Tibial nerve (tissue), 4 donors: ENCODE measurements around the gene ERI2. TPM values are rescaled to one million over a fixed set of nuclear protein-coding genes. Genes with fewer than 3 reads are reported as not detected.

Source experiments
- DNase-seq, 2 donors: peaks; one replicate each; pipeline ENCODE4 v3.0.0-alpha.2; 2019; ENCODE audit warnings: low spot score in 2 of 2
- H3K27ac ChIP-seq, 4 donors: fragments of 200-600 bp; sonication (generic) in 3 of 4; one replicate each; pipeline ENCODE4 v1.5.1; 2017 to 2019; ENCODE audit warnings: mild to moderate bottlenecking in 1 of 4
- H3K27me3 ChIP-seq, 2 donors: fragments of 200-600 bp; sonication (generic) in 1 of 2; one replicate each; pipeline versions ENCODE4 v1.5.1 to v1.6.0; 2017 to 2019
- H3K36me3 ChIP-seq, 3 donors: fragments of 200-600 bp; sonication (generic); one replicate each; pipeline ENCODE4 v1.5.1; 2018 to 2019
- H3K4me1 ChIP-seq, 4 donors: fragments of 200-600 bp; sonication (generic) in 3 of 4; one replicate each; pipeline ENCODE4 v1.5.1; 2017 to 2019
- H3K4me3 ChIP-seq, 4 donors: fragments of 200-600 bp; sonication (generic) in 3 of 4; one replicate each; pipeline ENCODE4 v1.5.1; 2017 to 2019; ENCODE audit warnings: mild to moderate bottlenecking in 1 of 4, moderate library complexity in 1 of 4
- H3K9me3 ChIP-seq, 4 donors: fragments of 200-600 bp; sonication (generic) in 3 of 4; one replicate each; pipeline ENCODE4 v1.5.1; 2017 to 2019
- CTCF ChIP-seq, 5 experiments: fragments of 200-600 bp in 3 of 5; fragments of 450-650 bp in 2 of 5; sonication (generic) in 3 of 5; IDR thresholded peaks; one replicate each; pipeline ENCODE4 v1.5.1; 2016 to 2019; ENCODE audit warnings: antibody characterized with exemption in 5 of 5, mild to moderate bottlenecking in 3 of 5, moderate library complexity in 2 of 5
- EP300 ChIP-seq, 2 donors: sonication (generic); formaldehyde crosslinking; IDR thresholded peaks; one replicate each; pipeline ENCODE4 v1.6.1; 2017; ENCODE audit warnings: antibody characterized with exemption in 2 of 2, mild to moderate bottlenecking in 1 of 2
- POLR2A ChIP-seq, 2 donors: fragments of 450-650 bp; IDR thresholded peaks; one replicate each; pipeline ENCODE4 v1.6.1; 2017; ENCODE audit warnings: antibody characterized with exemption in 2 of 2, mild to moderate bottlenecking in 2 of 2, moderate library complexity in 2 of 2
- WGBS, 2 donors: methylation state at CpG; one replicate each; pipeline ENCODE4 v1.1.5; 2018; 5-methylcytosine and 5-hydroxymethylcytosine counted together
- total RNA-seq, 4 donors: library from RNA; depleted of rRNA; stranded (reverse); fragments of >200 nt; gene quantifications; one replicate each; pipeline ENCODE4 v1.1.0, GENCODE V29; 2016

ERI2 gene
- total RNA-seq, 4 donors from 2014 or later, result 7.8 to 29.7 (median 19.0) TPM

DNA sequence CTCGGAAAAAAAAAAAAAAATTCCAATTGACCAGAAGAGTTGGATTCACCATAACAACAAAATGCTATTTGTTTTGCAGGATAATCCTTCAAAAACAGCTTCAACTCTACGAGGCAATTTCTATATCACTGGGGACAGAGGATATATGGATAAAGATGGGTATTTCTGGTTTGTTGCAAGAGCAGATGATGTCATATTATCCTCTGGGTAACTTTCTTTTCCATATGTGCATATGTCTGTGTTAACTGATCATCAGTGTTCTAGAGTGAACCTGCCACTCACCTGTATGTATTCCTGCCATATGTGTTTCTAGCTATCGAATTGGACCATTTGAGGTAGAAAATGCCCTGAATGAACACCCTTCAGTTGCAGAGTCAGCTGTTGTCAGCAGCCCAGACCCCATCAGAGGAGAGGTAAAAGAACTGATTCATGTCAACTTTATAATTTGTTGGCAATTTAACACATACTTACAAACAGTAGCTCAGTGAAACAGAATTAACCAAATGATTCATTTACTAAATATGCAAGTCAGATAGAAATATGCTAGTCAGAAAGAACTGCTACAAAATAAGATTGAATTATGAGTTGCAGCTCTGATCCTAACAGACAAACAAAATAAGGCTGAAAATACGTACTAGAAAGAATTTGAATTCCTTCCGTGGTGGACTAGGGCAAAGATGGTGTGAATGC, 14.2 kb downstream of the ERI2 start:
- WGBS, 2 donors, result 58 to 69% methylated on average over 5 of the region's 5 CpGs
- H3K36me3 ChIP-seq, result peaks cover 0 to 14% (median 0%) of the 10 kb centered on the region in 3 donors
- no peak overlapping the region for H3K4me3 ChIP-seq

GRCh38 chr16:20789130-20789529, 17.1 kb downstream of the ERI2 start:
- Histone ChIP-seq H3K9me3 (no peaks in the 10 kb centered on the region), H3K4me1 (no peaks in the 10 kb centered on the region), H3K36me3 (no peaks in the 10 kb centered on the region), H3K27me3 (no peaks in the 10 kb centered on the region), H3K4me3 (no peak overlapping the region), H3K27ac (no peak overlapping the region)
- DNase-seq, result no peak
- TF ChIP-seq EP300 (IDR thresholded peaks at IDR 0.05), result no peak
- TF ChIP-seq CTCF (IDR thresholded peaks at IDR 0.05), result no peak
- no peak for TF ChIP-seq POLR2A (IDR thresholded peaks at IDR 0.05)

More for the DNA sequence above, 14.2 kb downstream of the ERI2 start:
- no peak for TF ChIP-seq EP300 (IDR thresholded peaks at IDR 0.05)
- no peak for TF ChIP-seq POLR2A (IDR thresholded peaks at IDR 0.05)
- TF ChIP-seq CTCF (IDR thresholded peaks at IDR 0.05), result no peak
- DNase-seq, result no peak
- Histone ChIP-seq H3K4me1 (no peaks in the 10 kb centered on the region), H3K9me3 (no peaks in the 10 kb centered on the region), H3K27ac (no peak overlapping the region), H3K27me3 (no peaks in the 10 kb centered on the region)

DNA sequence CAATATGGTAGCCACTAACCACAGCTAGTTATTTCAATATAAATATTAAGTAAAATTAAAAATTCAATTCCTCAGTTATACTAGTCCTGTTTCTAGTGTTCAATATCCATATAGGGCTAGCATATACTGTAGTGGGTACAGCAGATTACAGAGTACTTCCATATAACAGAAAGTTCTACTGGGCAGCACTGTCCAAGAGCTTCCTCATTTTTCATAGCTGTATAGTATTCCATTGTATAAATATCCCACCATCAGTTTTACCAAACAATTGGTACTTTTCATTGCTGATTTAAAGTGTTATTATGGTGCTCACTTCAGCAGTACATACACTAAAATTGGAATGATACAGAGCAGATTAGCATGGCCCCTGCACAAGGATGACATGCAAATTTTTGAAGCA, 22.1 kb downstream of the ERI2 start:
- no peak overlapping the region for H3K4me3 ChIP-seq
- TF ChIP-seq CTCF (IDR thresholded peaks at IDR 0.05) (no peak), EP300 (IDR thresholded peaks at IDR 0.05) (no peak), POLR2A (IDR thresholded peaks at IDR 0.05) (no peak)
- no peaks in the 10 kb centered on the region for H3K27me3 ChIP-seq
- no peak for DNase-seq
- H3K4me1 ChIP-seq, result no peaks in the 10 kb centered on the region
- no peaks in the 10 kb centered on the region for H3K9me3 ChIP-seq
- H3K36me3 ChIP-seq, result peaks cover 0 to 6% (median 0%) of the 10 kb centered on the region in 3 donors
- no peak overlapping the region for H3K27ac ChIP-seq

- no peak for TF ChIP-seq CTCF (IDR thresholded peaks at IDR 0.05)
- no peak for TF ChIP-seq POLR2A (IDR thresholded peaks at IDR 0.05)
- no peak for TF ChIP-seq EP300 (IDR thresholded peaks at IDR 0.05)
- WGBS, 2 donors, result 89 to 93% methylated on average over 2 of the region's 2 CpGs
- DNase-seq, result no peak
- peaks cover 0 to 10% (median 0%) of the 10 kb centered on the region in 3 donors for H3K36me3 ChIP-seq
- H3K9me3 ChIP-seq, result no peaks in the 10 kb centered on the region
- H3K4me1 ChIP-seq, result no peaks in the 10 kb centered on the region
- H3K27me3 ChIP-seq, result no peaks in the 10 kb centered on the region
- H3K27ac ChIP-seq, result no peak overlapping the region
- H3K4me3 ChIP-seq, result no peak overlapping the region
Measured at GRCh38 chr16:20782470-20782869, 23.8 kb downstream of the ERI2 start.

GRCh38 chr16:20781697-20782096, 24.6 kb downstream of the ERI2 start:
- Histone ChIP-seq H3K36me3 (peaks cover 0 to 15% (median 0%) of the 10 kb centered on the region in 3 donors), H3K27ac (no peak overlapping the region), H3K4me1 (no peaks in the 10 kb centered on the region), H3K9me3 (no peaks in the 10 kb centered on the region), H3K27me3 (no peaks in the 10 kb centered on the region), H3K4me3 (no peak overlapping the region)
- no peak for DNase-seq
- WGBS, 2 donors, result 72 to 90% methylated on average over 1 of the region's 1 CpG
- TF ChIP-seq CTCF (IDR thresholded peaks at IDR 0.05) (no peak), EP300 (IDR thresholded peaks at IDR 0.05) (no peak), POLR2A (IDR thresholded peaks at IDR 0.05) (no peak)
